Dedifferentiated amniotic fluid mesenchymal stem cell (primary cell): ENCODE results near the gene FGF12.

ENCODE experiments used
- DNase-seq: peaks from one replicate; pipeline ENCODE4 v3.0.0-alpha.2; 2016; ENCODE audit errors: extremely low spot score

Gene FGF12

DNA sequence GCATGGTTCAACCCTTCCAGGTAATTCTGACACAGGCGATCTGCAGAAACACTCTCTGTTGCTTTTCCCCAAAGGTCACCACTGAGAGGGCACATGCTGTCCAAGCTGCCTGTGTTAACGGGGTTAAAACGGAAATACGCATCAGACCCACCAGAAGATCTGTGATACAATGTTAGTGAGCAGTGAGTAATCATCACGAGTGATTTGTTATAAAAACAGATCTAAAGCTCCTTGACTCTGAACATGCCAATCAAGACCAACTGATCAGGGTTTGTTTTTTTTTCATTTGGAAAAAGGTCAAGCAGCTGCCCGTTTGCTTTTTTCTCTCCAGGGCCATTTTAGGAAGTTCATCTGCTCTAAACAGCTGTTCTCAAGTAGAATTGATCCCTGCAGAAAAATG is 43.2 kb downstream of the FGF12 start:
- DNase-seq = no peak

- no peak for DNase-seq
Measured at GRCh38 chr3:192675958-192676649, 51.2 kb downstream of the FGF12 start.

GRCh38 chr3:192655628-192656027 is 71.7 kb downstream of the FGF12 start:
- no peak for DNase-seq

DNA sequence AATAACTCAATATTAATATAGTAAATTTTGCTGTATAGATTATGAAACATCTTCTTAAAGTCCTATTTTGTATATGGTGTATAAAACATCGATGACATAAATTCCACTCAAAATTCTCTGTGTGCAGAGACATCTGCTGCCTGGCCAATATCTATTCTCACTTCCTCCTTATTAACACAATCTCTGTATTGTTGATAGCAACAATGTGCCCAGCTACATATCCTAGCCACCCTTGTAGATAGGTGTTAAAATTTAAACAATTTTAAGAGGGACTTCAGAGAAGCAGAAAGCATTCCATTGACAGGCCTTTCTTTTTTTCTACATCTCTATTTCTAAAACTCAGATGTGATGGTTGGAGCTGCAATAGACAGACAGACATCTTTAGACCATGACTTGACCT is 72.3 kb downstream of the FGF12 start:
- DNase-seq = no peak

GRCh38 chr3:192653862-192654261 is 73.5 kb downstream of the FGF12 start:
- DNase-seq = no peak

- DNase-seq = no peak
Measured at GRCh38 chr3:192652727-192653126, 74.6 kb downstream of the FGF12 start.

- no peak for DNase-seq
Measured at GRCh38 chr3:192651836-192652512, 75.4 kb downstream of the FGF12 start.

- no peak for DNase-seq
Measured at GRCh38 chr3:192645437-192645836, 81.9 kb downstream of the FGF12 start.

DNA sequence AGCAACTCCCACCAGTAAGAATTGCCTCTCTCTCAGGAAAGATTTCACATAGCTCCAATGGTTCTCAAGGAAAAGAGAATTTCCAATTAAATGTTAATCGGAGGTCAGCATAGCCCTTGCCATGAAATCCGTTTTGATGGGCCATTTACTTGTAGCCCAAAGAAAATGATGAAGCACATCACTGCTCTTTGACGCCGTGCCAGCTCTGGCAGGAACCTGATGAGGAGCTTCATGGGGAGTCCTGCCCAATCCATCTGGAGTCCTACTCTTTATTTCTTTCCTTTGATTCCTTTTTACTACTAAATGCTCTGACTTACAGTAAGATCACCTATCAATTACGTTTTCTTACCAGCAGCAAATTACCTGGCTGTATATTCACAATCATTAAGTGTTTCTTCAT is 84.7 kb downstream of the FGF12 start:
- DNase-seq = no peak

DNA sequence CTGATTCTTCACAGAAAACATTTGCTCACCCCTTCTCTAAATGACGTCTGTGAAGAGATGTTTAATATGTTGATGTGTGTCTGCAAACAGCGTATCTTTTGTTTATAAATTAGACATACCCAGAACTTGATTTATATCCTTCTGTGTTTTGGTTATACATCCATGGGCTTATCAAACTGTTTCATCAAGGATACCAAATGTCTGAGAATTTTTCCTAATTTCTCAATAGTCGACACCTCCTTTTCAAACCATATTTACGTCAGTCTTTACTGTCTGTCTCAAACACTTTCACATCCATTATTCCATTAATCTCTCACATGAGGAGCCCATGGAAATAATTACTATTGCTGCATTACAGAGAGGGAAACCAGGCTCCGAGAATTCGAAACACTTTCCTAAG is 85.4 kb downstream of the FGF12 start:
- no peak for DNase-seq

GRCh38 chr3:192639987-192640386 is 87.4 kb downstream of the FGF12 start:
- no peak for DNase-seq

- DNase-seq = no peak
Measured at GRCh38 chr3:192637803-192638202, 89.5 kb downstream of the FGF12 start.

DNA sequence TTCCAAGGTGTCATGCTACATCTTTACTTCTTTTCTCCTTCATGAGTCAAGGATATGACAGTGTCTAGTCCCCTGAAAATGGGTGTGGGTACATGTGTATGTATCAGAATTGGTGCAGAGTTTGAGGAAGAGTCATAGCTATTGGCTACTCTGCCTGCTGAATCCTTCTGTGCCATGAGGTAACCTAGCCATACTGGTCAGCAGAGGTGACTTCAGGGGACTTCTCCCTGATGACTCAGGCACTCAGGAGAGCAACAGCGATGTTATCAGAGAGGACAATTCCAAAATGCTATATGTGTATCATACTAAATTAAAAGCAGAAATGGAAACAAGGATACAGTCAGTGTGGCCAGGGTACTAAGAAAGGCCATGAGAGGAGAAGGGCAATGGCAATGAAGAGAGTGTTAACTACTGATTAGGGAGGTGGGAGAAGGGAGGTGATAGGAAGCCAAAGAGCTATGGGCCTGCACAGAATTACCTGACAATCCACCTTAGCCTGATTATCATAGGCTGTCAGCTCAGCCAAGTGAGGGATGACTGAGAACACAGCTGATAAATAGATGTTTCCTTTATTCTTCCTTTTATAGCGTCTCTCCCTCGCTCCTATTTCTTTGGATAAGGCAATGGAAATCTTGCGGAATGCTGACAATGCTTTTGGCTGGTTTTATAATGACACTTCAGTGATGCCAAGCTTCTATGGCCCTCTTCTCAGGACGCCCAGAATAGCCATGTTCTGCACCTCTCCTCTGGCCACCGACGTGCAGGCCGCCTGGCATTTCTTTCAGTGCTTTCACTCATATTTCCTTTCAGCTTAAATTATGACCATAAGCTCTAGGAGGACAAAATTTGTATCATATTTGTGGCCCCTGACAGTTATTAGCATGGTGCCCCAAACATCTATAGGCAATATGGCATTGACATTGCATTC is 90.6 kb downstream of the FGF12 start:
- no peak for DNase-seq

DNA sequence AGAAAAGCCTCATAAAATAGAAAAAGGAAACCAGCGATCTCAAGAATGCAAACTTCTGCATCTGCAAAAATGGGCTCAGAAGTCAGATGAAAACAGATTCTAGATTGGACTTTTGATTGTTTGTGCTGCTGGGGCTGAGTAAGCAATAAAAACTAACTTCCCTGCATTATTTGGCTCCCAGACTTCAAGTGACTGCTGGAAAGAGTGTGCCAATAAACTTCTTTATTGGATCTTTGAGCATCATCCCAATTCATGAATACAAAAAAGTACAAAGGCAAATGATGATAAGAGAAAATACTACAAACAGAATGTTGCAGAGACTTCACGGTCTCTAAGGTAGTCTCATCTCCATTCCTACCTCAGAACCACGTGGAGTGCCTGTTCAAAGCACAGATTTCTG is 97.9 kb downstream of the FGF12 start:
- DNase-seq = no peak

- no peak for DNase-seq
Measured at GRCh38 chr3:192621909-192622308, 105.4 kb downstream of the FGF12 start.

- no peak for DNase-seq
Measured at GRCh38 chr3:192620275-192620674, 107.1 kb downstream of the FGF12 start.

- no peak for DNase-seq
Measured at GRCh38 chr3:192611411-192611810, 115.9 kb downstream of the FGF12 start.

DNA sequence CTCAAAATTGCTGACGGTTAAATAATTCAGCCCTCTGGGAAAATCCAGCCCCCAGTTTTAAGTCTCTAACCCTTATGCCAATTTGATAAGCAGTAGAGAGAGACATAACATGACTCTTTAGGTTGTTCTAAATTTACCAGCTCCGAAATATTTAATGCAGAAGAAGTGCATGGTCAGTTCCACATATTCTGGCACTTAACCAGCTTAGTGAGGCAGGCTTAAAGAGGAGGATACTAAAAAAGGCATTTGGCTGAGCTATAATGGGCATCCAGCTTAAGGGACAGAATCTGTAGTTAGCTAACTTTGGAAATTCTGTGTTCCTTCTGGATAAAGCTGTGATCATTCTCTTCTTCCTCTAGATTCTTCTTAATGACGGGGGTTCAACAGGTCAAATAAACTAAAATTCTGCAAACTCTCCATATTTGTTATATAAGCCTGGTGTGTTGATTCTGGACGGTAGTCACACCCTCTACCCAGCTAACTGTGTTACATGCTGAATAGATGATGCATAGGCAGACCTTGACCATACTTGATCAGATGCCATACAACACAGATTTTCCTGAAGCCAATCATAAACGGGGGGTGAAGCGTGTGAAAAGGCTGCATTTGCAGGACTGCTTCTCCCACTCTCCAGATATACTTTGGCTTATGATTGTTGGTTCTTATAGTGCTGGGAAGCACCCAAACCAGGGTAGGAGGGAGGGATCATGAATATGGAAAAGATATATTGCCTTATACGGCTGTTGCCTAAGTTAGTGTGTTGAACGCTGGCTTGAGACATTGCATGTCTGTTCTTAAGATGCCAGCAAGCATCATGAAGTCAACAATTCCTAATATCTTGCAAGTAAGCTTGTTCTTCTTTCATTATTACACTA is 118.4 kb downstream of the FGF12 start:
- no peak for DNase-seq

DNA sequence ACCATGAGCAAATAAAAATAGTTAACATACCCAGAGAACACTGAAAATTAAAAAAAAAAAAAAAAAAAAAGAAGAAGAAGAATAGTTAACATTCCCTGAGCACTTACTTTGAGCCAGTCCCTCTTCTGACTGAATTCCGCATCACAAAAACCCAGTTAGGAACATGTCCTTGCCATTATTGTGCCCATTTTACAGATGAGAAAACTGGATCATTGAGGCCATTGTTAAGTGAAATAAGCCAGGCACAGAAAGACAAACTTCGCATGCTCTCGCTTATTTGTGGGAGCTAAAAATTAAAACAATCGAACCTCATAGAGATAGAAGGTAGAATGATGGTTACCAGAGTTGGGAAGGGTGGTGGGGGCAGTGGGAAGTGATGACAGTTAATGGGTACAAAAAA is 119.5 kb downstream of the FGF12 start:
- DNase-seq = no peak

- DNase-seq = no peak
Measured at GRCh38 chr3:192597913-192598312, 129.4 kb downstream of the FGF12 start.

GRCh38 chr3:192597506-192597905 is 129.8 kb downstream of the FGF12 start:
- no peak for DNase-seq

- no peak for DNase-seq
Measured at GRCh38 chr3:192578729-192579128, 148.6 kb downstream of the FGF12 start.
